Activated B cell treated with CpG ODN at 0.5 μM for 24 hours (primary cell): ENCODE results near the gene ZNF506. TPM values are rescaled to one million over a fixed set of nuclear protein-coding genes. Genes with fewer than 3 reads are reported as not detected.
"Not testable (repeated sequence)": the region's sequence is repeated elsewhere in the genome, so short reads cannot be mapped to it uniquely, and the experiment has no call there.

Source experiments
- ATAC-seq: fragments of 200-7000 bp; cut with Tn5 transposase; one replicate; pipeline ENCODE4 v1.10.0; 2021; ENCODE audit warnings: low read depth, mild to moderate bottlenecking, moderate library complexity
- CTCF ChIA-PET: fragments of 350-600 bp; sonication (Branson Sonifier 250); formaldehyde crosslinking; loops from one replicate; lab custom pipeline; 2021; ENCODE audit warnings: antibody characterized with exemption; lab: Charles Lee
- POLR2A ChIA-PET: fragments of 350-600 bp; sonication (Branson Sonifier 250); formaldehyde crosslinking; loops from one replicate; lab custom pipeline; 2021; ENCODE audit warnings: antibody characterized with exemption; lab: Charles Lee
- DNase-seq: peaks from one replicate; pipeline ENCODE4 v3.0.0; 2022
- H3K27ac Mint-ChIP-seq: one replicate; pipeline ENCODE4 v1.8.0; 2020; ENCODE audit warnings: mixed read lengths
- H3K27me3 Mint-ChIP-seq: one replicate; pipeline ENCODE4 v1.8.0; 2021; ENCODE audit warnings: mixed read lengths
- H3K36me3 Mint-ChIP-seq: one replicate; pipeline ENCODE4 v1.8.0; 2021; ENCODE audit warnings: low read depth, mixed read lengths
- H3K4me1 Mint-ChIP-seq: one replicate; pipeline ENCODE4 v1.8.0; 2021; ENCODE audit warnings: mixed read lengths
- H3K4me3 Mint-ChIP-seq: one replicate; pipeline ENCODE4 v1.8.0; 2020; ENCODE audit warnings: mild to moderate bottlenecking, mixed read lengths
- H3K9me3 Mint-ChIP-seq: one replicate; pipeline ENCODE4 v1.8.0; 2020; ENCODE audit warnings: mixed read lengths
- intact Hi-C: fragments of 100-400 bp; cut with micrococcal nuclease; formaldehyde crosslinking; loops from one replicate; pipeline ENCODE4 v1.15.1; 2024
- total RNA-seq: library from RNA; stranded (reverse); gene quantifications from 2 replicates; pipeline ENCODE4 v1.2.3, GENCODE V29; 2022
- TF ChIP-seq, protein P1 (sequence below): fragments of 200-600 bp; IDR thresholded peaks from one replicate; pipeline ENCODE4 v1.8.0; 2022; ENCODE audit warnings: antibody characterized with exemption, mild to moderate bottlenecking

The ZNF506 gene
- total RNA-seq, 1 donor from 2014 or later: 78.6 TPM

- no peaks in the 10 kb centered on the region for H3K9me3 Mint-ChIP-seq
- intact Hi-C loops: no loop called here
- H3K27ac Mint-ChIP-seq: peak overlapping the region; percentile 79
- peak overlapping the region; percentile 42 for H3K4me3 Mint-ChIP-seq
- CTCF ChIA-PET: no interaction called here
- DNase-seq (no peak), ATAC-seq (no peak)
- POLR2A ChIA-PET: interaction anchor here (0.6 to 3.5 kb wide), 14 partner anchors 10 to 614 kb away, joined by 3 to 25 read pairs (median 5); partner anchors contain the start of genes ATP13A1, ZNF253 and ZNF93
- peaks cover 74% of the 10 kb centered on the region for H3K4me1 Mint-ChIP-seq
- H3K27me3 Mint-ChIP-seq: no peaks in the 10 kb centered on the region
- TF ChIP-seq, protein P1, sequence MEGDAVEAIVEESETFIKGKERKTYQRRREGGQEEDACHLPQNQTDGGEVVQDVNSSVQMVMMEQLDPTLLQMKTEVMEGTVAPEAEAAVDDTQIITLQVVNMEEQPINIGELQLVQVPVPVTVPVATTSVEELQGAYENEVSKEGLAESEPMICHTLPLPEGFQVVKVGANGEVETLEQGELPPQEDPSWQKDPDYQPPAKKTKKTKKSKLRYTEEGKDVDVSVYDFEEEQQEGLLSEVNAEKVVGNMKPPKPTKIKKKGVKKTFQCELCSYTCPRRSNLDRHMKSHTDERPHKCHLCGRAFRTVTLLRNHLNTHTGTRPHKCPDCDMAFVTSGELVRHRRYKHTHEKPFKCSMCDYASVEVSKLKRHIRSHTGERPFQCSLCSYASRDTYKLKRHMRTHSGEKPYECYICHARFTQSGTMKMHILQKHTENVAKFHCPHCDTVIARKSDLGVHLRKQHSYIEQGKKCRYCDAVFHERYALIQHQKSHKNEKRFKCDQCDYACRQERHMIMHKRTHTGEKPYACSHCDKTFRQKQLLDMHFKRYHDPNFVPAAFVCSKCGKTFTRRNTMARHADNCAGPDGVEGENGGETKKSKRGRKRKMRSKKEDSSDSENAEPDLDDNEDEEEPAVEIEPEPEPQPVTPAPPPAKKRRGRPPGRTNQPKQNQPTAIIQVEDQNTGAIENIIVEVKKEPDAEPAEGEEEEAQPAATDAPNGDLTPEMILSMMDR: no peak
- H3K36me3 Mint-ChIP-seq: peaks cover 69% of the 10 kb centered on the region
These were observed 4.2 kb downstream of the ZNF506 start for GRCh38 chr19:19817357-19817756.

- DNase-seq: no peak
- no peaks in the 10 kb centered on the region for H3K9me3 Mint-ChIP-seq
- H3K36me3 Mint-ChIP-seq: peaks cover 73% of the 10 kb centered on the region
- TF ChIP-seq, protein P1: no peak
- ATAC-seq: no peak
- no peak overlapping the region for H3K4me3 Mint-ChIP-seq
- ChIA-PET CTCF (no interaction called here), POLR2A (interaction anchor here (1.0 to 3.5 kb wide), 2 partner anchors 9 to 85 kb away, joined by 6 to 25 read pairs; partner anchors contain the start of gene ZNF93)
- intact Hi-C loops: no loop called here
- H3K27ac Mint-ChIP-seq: peak overlapping the region; percentile 79
- H3K27me3 Mint-ChIP-seq: no peaks in the 10 kb centered on the region
- peaks cover 78% of the 10 kb centered on the region for H3K4me1 Mint-ChIP-seq
These were observed 4.9 kb downstream of the ZNF506 start for GRCh38 chr19:19816679-19817078.

- CTCF ChIA-PET, H3K4me3 Mint-ChIP-seq, intact Hi-C loops, ATAC-seq, DNase-seq, H3K27ac Mint-ChIP-seq, H3K27me3 Mint-ChIP-seq, H3K9me3 Mint-ChIP-seq: not testable (repeated sequence)
- POLR2A ChIA-PET: interaction anchor here (1.3 kb wide), 1 partner anchor 54 kb away, joined by 4 read pairs; the partner anchor contains the start of gene ZNF253
- Mint-ChIP-seq H3K4me1 (peaks cover 60% of the 10 kb centered on the region), H3K36me3 (peaks cover 61% of the 10 kb centered on the region)
These were observed 9.6 kb downstream of the ZNF506 start for GRCh38 chr19:19811999-19812398.

GRCh38 chr19:19805480-19805879 lies 16.1 kb downstream of the ZNF506 start:
- peaks cover 69% of the 10 kb centered on the region for H3K36me3 Mint-ChIP-seq
- POLR2A ChIA-PET: interaction anchor here (0.6 to 1.1 kb wide), 3 partner anchors 61 to 1216 kb away, joined by 4 to 9 read pairs (median 6); no protein-coding TSS in a partner anchor
- intact Hi-C loops: no loop called here

GRCh38 chr19:19788015-19788414 lies 33.5 kb downstream of the ZNF506 start:
- H3K27ac Mint-ChIP-seq: no peak overlapping the region
- ChIA-PET CTCF (no interaction called here), POLR2A (interaction anchor here (0.9 to 2.3 kb wide), 5 partner anchors 10 to 113 kb away, joined by 3 to 8 read pairs (median 4); partner anchors contain the start of genes ZNF506 and ZNF93)
- no peak for ATAC-seq
- no peak for DNase-seq
- peaks cover 68% of the 10 kb centered on the region for H3K36me3 Mint-ChIP-seq
- H3K27me3 Mint-ChIP-seq: no peaks in the 10 kb centered on the region
- H3K9me3 Mint-ChIP-seq: peaks cover 2% of the 10 kb centered on the region
- peaks cover 3% of the 10 kb centered on the region for H3K4me1 Mint-ChIP-seq
- no peak overlapping the region for H3K4me3 Mint-ChIP-seq
- intact Hi-C loops: no loop called here
- TF ChIP-seq, protein P1: no peak

More at GRCh38 chr19:19805480-19805879, 16.1 kb downstream of the ZNF506 start:
- DNase-seq: no peak
- Mint-ChIP-seq H3K4me1 (peaks cover 50% of the 10 kb centered on the region), H3K9me3 (no peaks in the 10 kb centered on the region), H3K27ac (peak overlapping the region; percentile 50), H3K4me3 (no peak overlapping the region), H3K27me3 (no peaks in the 10 kb centered on the region)
- CTCF ChIA-PET: interaction anchor here (0.8 kb wide), 1 partner anchor 125 kb away, joined by 3 read pairs; no protein-coding TSS in a partner anchor
- no peak for ATAC-seq
- TF ChIP-seq, protein P1: no peak

GRCh38 chr19:19785476-19785875 lies 36.1 kb downstream of the ZNF506 start:
- Mint-ChIP-seq H3K27ac (peak overlapping the region; percentile 57), H3K4me1 (peaks cover 14% of the 10 kb centered on the region), H3K36me3 (peaks cover 64% of the 10 kb centered on the region)
- H3K4me3 Mint-ChIP-seq, H3K9me3 Mint-ChIP-seq, POLR2A ChIA-PET, intact Hi-C loops, H3K27me3 Mint-ChIP-seq, CTCF ChIA-PET, ATAC-seq, DNase-seq: not testable (repeated sequence)
